NCI-H1417 (cell line): ENCODE measurements around the gene FANCL.
"Not testable (repeated sequence)": the region's sequence is repeated elsewhere in the genome, so short reads cannot be mapped to it uniquely, and the experiment has no call there.

Experiments used
- DNase-seq, 3 experiments: peaks; one replicate each; lab custom pipeline; 2025; lab: John Stamatoyannopoulos, UW

The FANCL gene

GRCh38 chr2:58240670-58241545 lies at the start of gene FANCL:
FANCL (minus strand) TSS chr2:58241325; CDS start chr2:58241313, 12 bp downstream.
- peak; percentile 96 to 98 (median 96) for DNase-seq

GRCh38 chr2:58289029-58289428 lies 47.9 kb upstream of the FANCL start:
- DNase-seq, result no peak

GRCh38 chr2:58283931-58284330 lies 42.8 kb upstream of the FANCL start:
- DNase-seq, result no peak

GRCh38 chr2:58275144-58275543 lies 34.0 kb upstream of the FANCL start:
- DNase-seq, result not testable (repeated sequence)

- no peak for DNase-seq
These were observed 30.7 kb upstream of the FANCL start for GRCh38 chr2:58271826-58272225.

GRCh38 chr2:58268685-58269084 lies 27.6 kb upstream of the FANCL start:
- peak in 1 of 3 experiments; percentile 11 for DNase-seq

- no peak for DNase-seq
These were observed 25.1 kb upstream of the FANCL start for GRCh38 chr2:58266211-58266610.

- DNase-seq, result no peak
These were observed 20.1 kb upstream of the FANCL start for GRCh38 chr2:58261209-58261608.

- not testable (repeated sequence) for DNase-seq
These were observed 17.3 kb upstream of the FANCL start for GRCh38 chr2:58258456-58258855.

GRCh38 chr2:58251331-58252201 lies 10.4 kb upstream of the FANCL start:
- DNase-seq, result not testable (repeated sequence)

GRCh38 chr2:58241546-58241864 lies 380 bp upstream of the FANCL start:
- no peak for DNase-seq

GRCh38 chr2:58239243-58239925 lies 1.7 kb downstream of the FANCL start:
- DNase-seq, result peak in 1 of 3 experiments; percentile 31

GRCh38 chr2:58237741-58238140 lies 3.4 kb downstream of the FANCL start:
- DNase-seq, result no peak

GRCh38 chr2:58235984-58236383 lies 5.1 kb downstream of the FANCL start:
- DNase-seq, result peak in 1 of 3 experiments; percentile 7

- DNase-seq, result no peak
These were observed 6.0 kb downstream of the FANCL start for GRCh38 chr2:58235170-58235569.

- no peak for DNase-seq
These were observed 12.8 kb downstream of the FANCL start for GRCh38 chr2:58228299-58228698.

GRCh38 chr2:58227171-58227917 lies 13.8 kb downstream of the FANCL start:
- DNase-seq, result no peak

GRCh38 chr2:58221909-58222308 lies 19.2 kb downstream of the FANCL start:
- no peak for DNase-seq

- DNase-seq, result peak in 1 of 3 experiments; percentile 11
These were observed 25.7 kb downstream of the FANCL start for GRCh38 chr2:58215429-58215828.

- DNase-seq, result not testable (repeated sequence)
These were observed 30.1 kb downstream of the FANCL start for GRCh38 chr2:58210951-58211568.

- no peak for DNase-seq
These were observed 33.9 kb downstream of the FANCL start for GRCh38 chr2:58207189-58207588.
